Smooth muscle cell (in vitro differentiated cells): ENCODE data around the gene SPTBN2. TPM values are rescaled to one million over a fixed set of nuclear protein-coding genes. Genes with fewer than 3 reads are reported as not detected.

Source experiments
- DNase-seq: peaks from one replicate; lab custom pipeline; 2025; ENCODE audit not compliant: unreplicated experiment; lab: John Stamatoyannopoulos, UW
- H2AFZ ChIP-seq: fragments of 200-600 bp; sonication (generic); 2 replicates; pipeline ENCODE4 v1.6.0; 2016; ENCODE audit warnings: antibody characterized with exemption, low read depth, mild to moderate bottlenecking
- H3F3A ChIP-seq: fragments of 200-600 bp; sonication (generic); 2 replicates; pipeline ENCODE4 v1.6.0; 2017; ENCODE audit warnings: antibody characterized with exemption, low read depth
- H3K27ac ChIP-seq: fragments of 200-600 bp; sonication (generic); 2 replicates; pipeline ENCODE4 v1.5.1; 2016; ENCODE audit warnings: low read depth, mild to moderate bottlenecking
- H3K27me3 ChIP-seq: fragments of 200-600 bp; sonication (generic); 2 replicates; pipeline ENCODE4 v1.6.1; 2016; ENCODE audit warnings: low read depth, mild to moderate bottlenecking
- H3K36me3 ChIP-seq: fragments of 200-600 bp; sonication (generic); 2 replicates; pipeline ENCODE4 v1.5.1; 2016; ENCODE audit warnings: low read depth
- H3K4me1 ChIP-seq: fragments of 200-600 bp; sonication (generic); 2 replicates; pipeline ENCODE4 v1.5.1; 2016; ENCODE audit warnings: low read depth
- H3K4me2 ChIP-seq: fragments of 200-600 bp; sonication (generic); 2 replicates; pipeline ENCODE4 v1.6.0; 2016; ENCODE audit warnings: mild to moderate bottlenecking
- H3K4me3 ChIP-seq: fragments of 200-600 bp; sonication (generic); 2 replicates; pipeline ENCODE4 v1.5.1; 2016; ENCODE audit warnings: mild to moderate bottlenecking
- H3K79me2 ChIP-seq: fragments of 200-600 bp; sonication (generic); 2 replicates; pipeline ENCODE4 v1.6.0; 2016; ENCODE audit warnings: low read depth, mild to moderate bottlenecking
- H3K9ac ChIP-seq: fragments of 200-600 bp; sonication (generic); 2 replicates; pipeline ENCODE4 v1.6.0; 2016; ENCODE audit warnings: low read depth
- H3K9me3 ChIP-seq: fragments of 200-600 bp; sonication (generic); replicated peaks from 2 replicates; pipeline ENCODE4 v1.5.1; 2016; ENCODE audit warnings: low read depth
- H4K20me1 ChIP-seq: fragments of 200-600 bp; sonication (generic); 2 replicates; pipeline ENCODE4 v1.6.0; 2016; ENCODE audit warnings: low read depth
- WGBS: methylation state at CpG from one replicate; pipeline ENCODE4 v1.1.7; 2016; ENCODE audit warnings: low lambda C conversion rate; 5-methylcytosine and 5-hydroxymethylcytosine counted together
- polyA plus RNA-seq: library from polyadenylated mRNA; unstranded; fragments of >200 nt; fragmentation: Nextera tagmentation; extraction: Ambion mirVana; gene quantifications from 2 replicates; pipeline ENCODE4 v1.2.1, GENCODE V29; 2016
- total RNA-seq: library from RNA; depleted of rRNA; stranded (reverse); fragments of >200 nt; gene quantifications from 2 replicates; pipeline ENCODE4 v1.2.3, GENCODE V29; 2014
- TF ChIP-seq, protein P1 (sequence below): fragments of 200-600 bp; sonication (generic); IDR thresholded peaks from 2 replicates; pipeline ENCODE4 v1.5.1; 2017; ENCODE audit warnings: borderline replicate concordance, mild to moderate bottlenecking, antibody characterized with exemption; ENCODE audit not compliant: insufficient read depth, poor library complexity, severe bottlenecking

SPTBN2 gene
- total and polyA plus RNA-seq, 2 experiments from 2014 or later = 15.7 to 20.9 TPM

GRCh38 chr11:66743271-66743968 lies 14.4 kb upstream of the SPTBN2 start:
- DNase-seq = no peak
- H3F3A ChIP-seq = no peaks in the 10 kb centered on the region
- 86% methylated on average over 11 of the region's 16 CpGs for WGBS
- peak overlapping the region; percentile 100 for H3K4me2 ChIP-seq
- H3K27ac ChIP-seq = no peak overlapping the region
- peaks cover 27% of the 10 kb centered on the region for H3K79me2 ChIP-seq
- H3K36me3 ChIP-seq = no peaks in the 10 kb centered on the region
- no peaks in the 10 kb centered on the region for H3K27me3 ChIP-seq
- no peak overlapping the region for H3K9ac ChIP-seq
- peaks cover 4% of the 10 kb centered on the region for H4K20me1 ChIP-seq
- H3K4me1 ChIP-seq = peaks cover 4% of the 10 kb centered on the region
- no peak overlapping the region for H2AFZ ChIP-seq
- H3K9me3 ChIP-seq = no peaks in the 10 kb centered on the region
- TF ChIP-seq, protein P1, sequence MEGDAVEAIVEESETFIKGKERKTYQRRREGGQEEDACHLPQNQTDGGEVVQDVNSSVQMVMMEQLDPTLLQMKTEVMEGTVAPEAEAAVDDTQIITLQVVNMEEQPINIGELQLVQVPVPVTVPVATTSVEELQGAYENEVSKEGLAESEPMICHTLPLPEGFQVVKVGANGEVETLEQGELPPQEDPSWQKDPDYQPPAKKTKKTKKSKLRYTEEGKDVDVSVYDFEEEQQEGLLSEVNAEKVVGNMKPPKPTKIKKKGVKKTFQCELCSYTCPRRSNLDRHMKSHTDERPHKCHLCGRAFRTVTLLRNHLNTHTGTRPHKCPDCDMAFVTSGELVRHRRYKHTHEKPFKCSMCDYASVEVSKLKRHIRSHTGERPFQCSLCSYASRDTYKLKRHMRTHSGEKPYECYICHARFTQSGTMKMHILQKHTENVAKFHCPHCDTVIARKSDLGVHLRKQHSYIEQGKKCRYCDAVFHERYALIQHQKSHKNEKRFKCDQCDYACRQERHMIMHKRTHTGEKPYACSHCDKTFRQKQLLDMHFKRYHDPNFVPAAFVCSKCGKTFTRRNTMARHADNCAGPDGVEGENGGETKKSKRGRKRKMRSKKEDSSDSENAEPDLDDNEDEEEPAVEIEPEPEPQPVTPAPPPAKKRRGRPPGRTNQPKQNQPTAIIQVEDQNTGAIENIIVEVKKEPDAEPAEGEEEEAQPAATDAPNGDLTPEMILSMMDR = no peak
- H3K4me3 ChIP-seq = peak overlapping the region; percentile 95

DNA sequence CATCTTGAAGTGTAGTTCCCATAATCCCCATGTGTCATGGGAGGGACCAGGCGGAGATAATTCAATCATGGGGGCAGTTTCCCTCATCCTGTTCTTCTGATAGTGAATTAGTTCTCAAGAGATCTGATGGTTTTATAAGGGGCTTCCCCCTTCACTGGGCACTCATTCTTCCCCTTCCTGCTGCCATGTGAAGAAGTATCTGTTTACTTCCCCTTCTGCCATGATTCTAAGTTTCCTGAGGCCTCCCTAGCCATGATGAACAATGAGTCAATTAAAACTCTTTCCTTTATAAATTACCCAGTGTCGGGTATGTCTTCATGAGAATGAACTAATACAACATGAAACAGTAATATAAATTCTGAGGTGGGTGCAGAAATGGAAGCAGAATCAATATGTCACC lies 12.1 kb upstream of the SPTBN2 start:
- Histone ChIP-seq H4K20me1 (no peaks in the 10 kb centered on the region), H3K27ac (no peak overlapping the region), H3K79me2 (peaks cover 8% of the 10 kb centered on the region), H3K4me3 (no peak overlapping the region), H3K27me3 (peaks cover 8% of the 10 kb centered on the region), H3F3A (no peaks in the 10 kb centered on the region), H3K4me1 (peaks cover 4% of the 10 kb centered on the region), H2AFZ (no peak overlapping the region), H3K9me3 (no peaks in the 10 kb centered on the region), H3K4me2 (no peak overlapping the region), H3K36me3 (no peaks in the 10 kb centered on the region), H3K9ac (no peak overlapping the region)
- 91% methylated on average over 2 of the region's 2 CpGs for WGBS
- no peak for DNase-seq
- TF ChIP-seq, protein P1 = no peak

- 77% methylated on average over 2 of the region's 2 CpGs for WGBS
- no peak overlapping the region for H3K27ac ChIP-seq
- no peaks in the 10 kb centered on the region for H3K9me3 ChIP-seq
- DNase-seq = no peak
- no peak overlapping the region for H3K9ac ChIP-seq
- H3K4me1 ChIP-seq = no peaks in the 10 kb centered on the region
- no peak overlapping the region for H3K4me2 ChIP-seq
- H4K20me1 ChIP-seq = no peaks in the 10 kb centered on the region
- TF ChIP-seq, protein P1 = no peak
- no peak overlapping the region for H3K4me3 ChIP-seq
- H3K27me3 ChIP-seq = peaks cover 14% of the 10 kb centered on the region
- H3K36me3 ChIP-seq = no peaks in the 10 kb centered on the region
- no peaks in the 10 kb centered on the region for H3F3A ChIP-seq
- no peaks in the 10 kb centered on the region for H3K79me2 ChIP-seq
- no peak overlapping the region for H2AFZ ChIP-seq
These were observed 11.0 kb upstream of the SPTBN2 start for GRCh38 chr11:66739983-66740382.

DNA sequence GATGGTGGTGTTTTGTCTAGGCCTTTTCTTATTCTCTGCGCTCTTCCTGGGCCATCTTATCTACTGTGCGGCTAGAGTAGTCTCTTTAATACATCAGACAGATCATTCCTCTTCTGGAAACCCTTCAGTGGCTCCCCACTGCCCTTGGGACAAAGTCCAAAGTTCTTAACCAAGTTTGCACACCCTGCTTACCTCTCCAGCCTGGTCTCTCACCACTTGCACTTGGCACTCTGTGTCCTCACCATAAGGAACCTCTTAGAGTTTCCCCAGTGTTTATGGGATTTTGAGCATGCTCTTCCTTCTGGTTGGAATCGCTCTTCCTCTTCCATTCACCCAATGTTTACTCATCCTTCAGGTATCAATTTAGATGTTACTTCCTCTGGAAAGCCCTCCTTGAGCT lies 5.2 kb upstream of the SPTBN2 start:
- no peak overlapping the region for H3K4me2 ChIP-seq
- no peak overlapping the region for H3K27ac ChIP-seq
- H3K36me3 ChIP-seq = no peaks in the 10 kb centered on the region
- H2AFZ ChIP-seq = no peak overlapping the region
- H3K79me2 ChIP-seq = no peaks in the 10 kb centered on the region
- no peak overlapping the region for H3K9ac ChIP-seq
- H3K9me3 ChIP-seq = no peaks in the 10 kb centered on the region
- no peak for DNase-seq
- H3K4me1 ChIP-seq = no peaks in the 10 kb centered on the region
- 96% methylated on average over 3 of the region's 3 CpGs for WGBS
- TF ChIP-seq, protein P1 = no peak
- peaks cover 10% of the 10 kb centered on the region for H3F3A ChIP-seq
- H4K20me1 ChIP-seq = no peaks in the 10 kb centered on the region
- H3K4me3 ChIP-seq = no peak overlapping the region
- H3K27me3 ChIP-seq = peaks cover 57% of the 10 kb centered on the region
